Adrenal gland (tissue), 19 donors: ENCODE data around the gene ZNF740. TPM values are rescaled to one million over a fixed set of nuclear protein-coding genes. Genes with fewer than 3 reads are reported as not detected.

Experiments used
- DNase-seq, 7 donors: peaks; one replicate each; pipeline ENCODE4 v3.0.0-alpha.2; 2019 to 2020
- H3K27ac ChIP-seq, 5 donors: fragments of 200-600 bp; sonication (generic) in 4 of 5; 1 replicate in 3 of 5; 2 replicates in 2 of 5; pipeline versions ENCODE4 v1.5.1 to v1.8.0; 2016 to 2020; ENCODE audit warnings: mild to moderate bottlenecking in 1 of 5
- H3K27me3 ChIP-seq: fragments of 200-600 bp; 2 replicates; pipeline ENCODE4 v1.8.0; 2021
- H3K36me3 ChIP-seq, 2 donors: fragments of 200-600 bp; replicated peaks in 1 of 2; 1 replicate in 1 of 2; 2 replicates in 1 of 2; pipeline versions ENCODE4 v1.5.1 to v1.8.0; 2018 to 2022
- H3K4me1 ChIP-seq, 2 donors: fragments of 200-600 bp; replicated peaks in 1 of 2; 1 replicate in 1 of 2; 2 replicates in 1 of 2; pipeline versions ENCODE4 v1.5.1 to v1.8.0; 2018 to 2021
- H3K4me3 ChIP-seq, 4 donors: fragments of 200-600 bp; sonication (generic) in 3 of 4; one replicate each; pipeline ENCODE4 v1.5.1; 2016 to 2018
- H3K9me3 ChIP-seq, 3 donors: fragments of 200-600 bp; sonication (generic) in 1 of 3; replicated peaks in 1 of 3; 1 replicate in 2 of 3; 2 replicates in 1 of 3; pipeline versions ENCODE4 v1.5.1 to v1.8.0; 2016 to 2021
- CTCF ChIP-seq, 6 experiments: fragments of 450-650 bp in 4 of 6; fragments of 200-600 bp in 2 of 6; sonication (generic) in 1 of 6; IDR thresholded peaks; 1 replicate in 5 of 6; 2 replicates in 1 of 6; pipeline versions ENCODE4 v1.5.1 to v1.8.0; 2016 to 2021; ENCODE audit warnings: antibody characterized with exemption in 6 of 6, mild to moderate bottlenecking in 2 of 6, moderate library complexity in 1 of 6
- POLR2A ChIP-seq, 2 donors: fragments of 450-650 bp; IDR thresholded peaks; one replicate each; pipeline ENCODE4 v1.6.1; 2017; ENCODE audit warnings: antibody characterized with exemption in 2 of 2, mild to moderate bottlenecking in 2 of 2, moderate library complexity in 1 of 2
- WGBS, 4 donors: extraction: QIAGEN DNeasy Blood & Tissue Kit in 2 of 4; methylation state at CpG; one replicate each; pipeline versions ENCODE4 v1.1.5 to v1.1.7; 2013 to 2017; 5-methylcytosine and 5-hydroxymethylcytosine counted together
- intact Hi-C, 2 donors: fragments of 100-400 bp; cut with DNase I; formaldehyde crosslinking; loops; one replicate each; pipeline versions ENCODE4 v1.14.1 to v1.15.0; 2022 to 2023
- long read RNA-seq, 10 donors: library from polyadenylated mRNA in 3 of 10; unstranded in 2 of 10; stranded (forward) in 1 of 10; transcript quantifications; one replicate each; pipeline ENCODE4 v2.0.0 and lab custom pipeline, GENCODE V29; 2021 to 2026
- polyA plus RNA-seq, 3 donors: library from polyadenylated mRNA; stranded (reverse); fragments of 200-250 nt in 2 of 3; fragments of 350-450 nt in 1 of 3; fragmentation: Illumina TruSeq in 1 of 3; extraction: RNeasy Lipid Tissue Mini Kit (QIAGEN cat#74804) in 1 of 3; gene quantifications; one replicate each; pipeline ENCODE4 v1.2.3, GENCODE V29; 2013 to 2014
- total RNA-seq, 9 donors: library from RNA; depleted of rRNA in 4 of 9; stranded (reverse); fragments of >200 nt in 4 of 9; fragments of 120-200 nt in 1 of 9; fragmentation: NEBNext Ultra II Directional in 1 of 9; extraction: Animal tissue kit (Norgen Biotek cat#: 25700) in 1 of 9; gene quantifications; one replicate each; pipeline versions ENCODE4 v1.1.0 to v1.2.4, GENCODE V29; 2013 to 2023
- donor health status: healthy with polysubstance abuse.
- donor health status: Bipolar disorder and iron deficiency.
- donor health status: DM: yes; HTN: yes; CAD: no.
- donor health status: DM: no; HTN: no; CAD: no.
- donor health status: DM: no; HTN: no; CAD: no.
- donor health status: DM: yes; HTN: yes; CAD: no.

ZNF740 gene
- total RNA-seq = 10 to 100 TPM in 8 of 9 donors, 1 to 10 TPM in 1; 8.8 to 61.0 (median 20.9) TPM
- polyA plus RNA-seq = 10 to 100 TPM in 2 of 3 donors, 1 to 10 TPM in 1; 6.6 to 11.3 (median 11.3) TPM
- long read RNA-seq, donor 1, full-length matches to known transcripts = 1 of 1 reads
- long read RNA-seq, donor 1, partial matches to known transcripts = 0 of 1 reads
- long read RNA-seq, donor 1, other reads (novel, unspliced or antisense) = 0 of 1 reads
- long read RNA-seq, donor 2, full-length matches to known transcripts = 1 of 6 reads
- long read RNA-seq, donor 2, partial matches to known transcripts = 5 of 6 reads
- long read RNA-seq, donor 2, other reads (novel, unspliced or antisense) = 0 of 6 reads
- long read RNA-seq, donor 3 = 0 reads
- long read RNA-seq, donor 4, partial matches to known transcripts = 1 of 2 reads
- long read RNA-seq, donor 4, other reads (novel, unspliced or antisense) = 1 of 2 reads
- long read RNA-seq, donor 5, full-length matches to known transcripts = 4 of 8 reads
- long read RNA-seq, donor 5, partial matches to known transcripts = 2 of 8 reads
- long read RNA-seq, donor 5, other reads (novel, unspliced or antisense) = 2 of 8 reads
- long read RNA-seq, donor 6, partial matches to known transcripts = 3 of 5 reads
- long read RNA-seq, donor 6, other reads (novel, unspliced or antisense) = 2 of 5 reads
- long read RNA-seq, donor 7 = 0 reads
- long read RNA-seq, donor 8 = 0 reads
- long read RNA-seq, donor 9 = 0 reads
- long read RNA-seq, donor 10 = 0 reads

DNA sequence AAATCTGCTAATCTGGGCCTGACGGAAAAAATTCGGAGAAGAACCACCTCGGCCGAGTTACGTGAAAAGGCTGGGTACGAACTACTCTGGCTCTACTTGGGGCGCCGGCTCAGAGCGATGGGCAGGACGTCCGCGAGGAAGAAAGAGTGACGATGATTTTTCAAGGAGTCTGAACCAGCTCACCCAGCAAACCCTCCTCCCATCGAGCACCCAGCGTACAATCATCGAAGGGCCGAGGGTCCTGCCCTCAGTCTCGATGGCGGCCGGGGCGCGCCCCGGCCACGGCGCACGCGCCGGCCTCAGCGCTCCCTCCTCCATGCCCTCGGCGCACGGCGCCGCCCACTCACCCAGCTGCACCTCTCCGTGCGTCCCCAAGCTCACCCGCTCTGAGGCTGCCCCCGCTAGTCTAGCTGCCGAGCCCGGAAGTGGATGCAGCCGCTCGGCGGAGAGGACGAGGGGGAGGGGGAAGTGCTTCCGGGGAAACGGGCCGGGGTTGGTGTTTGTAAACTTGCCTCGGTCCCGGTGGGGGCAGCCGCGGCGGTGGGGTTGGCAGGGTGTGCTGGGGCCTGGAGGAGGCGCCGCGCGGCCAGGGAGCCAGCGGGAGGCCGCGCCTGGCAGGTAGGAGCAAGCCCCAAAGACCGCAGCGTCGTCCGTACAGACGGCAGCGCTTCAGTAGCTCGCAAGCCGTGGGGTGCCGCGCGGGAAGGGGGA lies at the start of gene ZNF740, which contains the start of gene CSAD:
ZNF740 (plus strand) TSS at position 503 of the 711 bp plus-strand sequence. CDS start 1,262 bp downstream, outside the sequence.
CSAD (minus strand) TSS at position 706 of the 711 bp plus-strand sequence. CDS start 7,455 bp downstream, outside the sequence.
- TF ChIP-seq POLR2A (IDR thresholded peaks at IDR 0.05) (peak; percentile 76 to 86), CTCF (IDR thresholded peaks at IDR 0.05) (peak in 2 of 6 experiments; percentile 10 to 12)
- Histone ChIP-seq H3K27ac (peak within 1 kb of the TSS; percentile 78 to 97 (median 94)), H3K4me1 (peaks cover 17 to 37% of the 10 kb centered on the region in 2 donors), H3K27me3 (no peaks in the 10 kb centered on the region), H3K4me3 (peak within 1 kb of the TSS; percentile 0 to 85 (median 52)), H3K36me3 (peaks cover 0 to 28% of the 10 kb centered on the region in 2 donors), H3K9me3 (no peaks in the 10 kb centered on the region)
- WGBS, 4 donors = 0 to 1% (median 1%) methylated on average over 20 to 70 of the region's 70 CpGs
- DNase-seq = peak; percentile 96 to 99 (median 98)
- intact Hi-C loops = no loop called here

- Histone ChIP-seq H3K4me1 (no peaks in the 10 kb centered on the region), H3K36me3 (no peaks in the 10 kb centered on the region), H3K9me3 (no peaks in the 10 kb centered on the region), H3K4me3 (no peak overlapping the region), H3K27me3 (no peaks in the 10 kb centered on the region), H3K27ac (no peak overlapping the region)
- intact Hi-C loops = no loop called here
- TF ChIP-seq CTCF (IDR thresholded peaks at IDR 0.05) (no peak), POLR2A (IDR thresholded peaks at IDR 0.05) (no peak)
- WGBS, 4 donors = 79 to 88% (median 85%) methylated on average over 2 of the region's 2 CpGs
- peak in 1 of 7 donors; percentile 0 for DNase-seq
Observed at GRCh38 chr12:53131844-53132243, 48.7 kb upstream of the ZNF740 start.

- DNase-seq = no peak
- Histone ChIP-seq H3K36me3 (no peaks in the 10 kb centered on the region), H3K4me1 (no peaks in the 10 kb centered on the region), H3K27me3 (no peaks in the 10 kb centered on the region), H3K4me3 (no peak overlapping the region), H3K9me3 (no peaks in the 10 kb centered on the region), H3K27ac (no peak overlapping the region)
- intact Hi-C loops = no loop called here
- TF ChIP-seq POLR2A (IDR thresholded peaks at IDR 0.05) (no peak), CTCF (IDR thresholded peaks at IDR 0.05) (no peak)
- 83 to 93% (median 91%) methylated on average over 3 of the region's 3 CpGs for WGBS, 4 donors
Observed at GRCh38 chr12:53133722-53134121, 46.8 kb upstream of the ZNF740 start.

GRCh38 chr12:53143355-53143754 lies 37.2 kb upstream of the ZNF740 start:
- H3K36me3 ChIP-seq = no peaks in the 10 kb centered on the region
- intact Hi-C loops = no loop called here
- H3K4me1 ChIP-seq = no peaks in the 10 kb centered on the region
- no peak for DNase-seq
- 91 to 95% (median 93%) methylated on average over 4 of the region's 4 CpGs for WGBS, 4 donors
- no peak overlapping the region for H3K27ac ChIP-seq
- TF ChIP-seq POLR2A (IDR thresholded peaks at IDR 0.05) (no peak), CTCF (IDR thresholded peaks at IDR 0.05) (no peak)
- H3K4me3 ChIP-seq = no peak overlapping the region
- H3K9me3 ChIP-seq = no peaks in the 10 kb centered on the region
- H3K27me3 ChIP-seq = no peaks in the 10 kb centered on the region
